Amniotic stem cell (primary cell): ENCODE measurements around the gene LRRC47.

Experiments
- DNase-seq: peaks from one replicate; lab custom pipeline; 2025; lab: John Stamatoyannopoulos, UW

LRRC47 gene

DNA sequence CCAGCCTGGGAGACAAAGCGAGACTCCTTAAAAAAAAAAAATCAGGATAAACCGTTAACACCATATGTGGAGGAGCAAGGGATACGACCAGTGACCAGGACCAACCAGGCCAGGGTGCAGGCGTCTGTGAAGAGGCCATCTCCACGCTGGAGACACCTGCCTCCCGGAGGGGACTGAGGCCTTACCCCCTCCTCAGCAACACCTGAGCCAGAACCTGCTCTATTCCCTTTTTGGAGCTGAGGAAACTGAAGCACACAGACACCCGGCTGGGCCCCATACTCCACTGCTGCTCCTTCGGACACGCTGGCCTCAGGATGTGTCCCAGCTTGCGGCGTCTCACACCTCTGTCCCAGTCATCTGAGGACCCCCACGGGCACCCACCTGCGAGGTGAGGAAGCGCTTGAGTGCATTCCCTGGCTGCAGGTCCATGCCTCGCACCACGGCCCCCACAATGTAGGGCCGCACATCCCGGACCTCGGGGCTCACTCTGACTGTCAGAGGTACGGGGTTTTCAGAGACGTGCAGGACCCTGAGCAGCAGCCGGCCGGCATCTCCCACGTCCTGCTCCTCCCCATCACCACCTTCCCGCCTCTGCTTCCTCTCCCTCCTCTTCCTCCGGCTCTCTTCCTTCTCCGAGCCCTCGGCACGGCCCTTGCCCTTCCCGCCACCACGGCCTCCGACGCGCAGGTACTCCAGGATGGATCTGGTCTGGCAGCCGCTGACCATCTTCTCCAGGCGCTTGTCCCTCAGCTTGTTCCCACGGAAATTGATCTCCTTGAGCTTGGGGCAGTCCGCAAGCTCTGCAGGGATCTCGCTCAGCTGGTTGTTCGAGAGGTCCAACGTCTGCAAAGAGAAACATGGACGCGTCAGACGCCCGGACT lies 9.6 kb downstream of the LRRC47 start:
- DNase-seq, result no peak

DNA sequence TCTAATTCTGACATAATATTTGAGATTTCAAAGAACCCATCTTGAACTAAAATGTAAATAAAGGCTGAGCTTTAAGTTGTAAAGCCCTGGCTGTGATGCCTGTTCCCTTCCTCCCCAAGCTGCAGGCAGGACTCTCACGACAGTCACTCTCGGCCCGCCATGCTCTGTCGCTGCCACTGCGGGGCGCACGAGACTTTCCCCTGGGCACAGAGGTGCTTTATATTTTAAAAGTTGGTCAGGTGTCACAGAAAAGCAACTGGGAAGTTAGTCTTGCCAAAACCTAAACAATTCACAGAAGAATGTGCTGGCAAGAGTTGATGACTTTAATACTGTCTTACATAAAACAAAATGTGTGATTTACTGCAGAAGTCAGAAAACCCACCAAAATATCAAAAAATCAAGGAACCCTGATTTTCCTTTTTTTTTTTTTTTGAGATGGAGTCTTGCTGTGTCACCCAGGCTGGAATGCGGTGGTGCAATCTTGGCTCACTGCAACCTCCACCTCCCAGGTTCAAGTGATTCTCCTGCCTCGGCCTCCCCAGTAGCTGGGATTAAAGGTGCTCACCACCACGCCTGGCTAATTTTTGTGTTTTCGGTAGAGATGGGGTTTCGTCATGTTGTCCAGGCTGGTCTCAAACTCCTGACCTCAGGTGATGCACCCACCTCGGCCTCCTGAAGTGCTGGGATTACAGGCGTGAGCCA lies 10.7 kb downstream of the LRRC47 start:
- DNase-seq, result no peak

DNA sequence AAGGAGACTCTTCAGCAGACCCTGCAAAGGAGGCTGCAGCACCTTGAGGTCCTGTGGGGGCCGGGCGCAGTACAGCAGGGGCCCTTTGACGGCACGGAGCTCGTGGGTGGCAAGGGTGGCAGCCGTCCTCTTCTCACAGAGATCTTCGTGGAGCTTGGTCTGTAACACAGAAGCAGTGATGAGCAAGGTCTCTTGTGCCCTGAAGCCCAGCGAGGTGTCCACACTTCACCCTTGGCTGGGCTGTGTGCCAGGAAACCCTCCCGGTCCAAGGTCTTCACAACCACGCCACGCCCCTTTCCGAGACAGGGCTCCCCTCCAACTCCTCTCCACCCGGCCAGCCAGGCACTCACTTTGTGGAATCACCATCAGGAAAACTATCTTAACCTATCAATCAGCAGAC lies 11.3 kb downstream of the LRRC47 start:
- no peak for DNase-seq

DNA sequence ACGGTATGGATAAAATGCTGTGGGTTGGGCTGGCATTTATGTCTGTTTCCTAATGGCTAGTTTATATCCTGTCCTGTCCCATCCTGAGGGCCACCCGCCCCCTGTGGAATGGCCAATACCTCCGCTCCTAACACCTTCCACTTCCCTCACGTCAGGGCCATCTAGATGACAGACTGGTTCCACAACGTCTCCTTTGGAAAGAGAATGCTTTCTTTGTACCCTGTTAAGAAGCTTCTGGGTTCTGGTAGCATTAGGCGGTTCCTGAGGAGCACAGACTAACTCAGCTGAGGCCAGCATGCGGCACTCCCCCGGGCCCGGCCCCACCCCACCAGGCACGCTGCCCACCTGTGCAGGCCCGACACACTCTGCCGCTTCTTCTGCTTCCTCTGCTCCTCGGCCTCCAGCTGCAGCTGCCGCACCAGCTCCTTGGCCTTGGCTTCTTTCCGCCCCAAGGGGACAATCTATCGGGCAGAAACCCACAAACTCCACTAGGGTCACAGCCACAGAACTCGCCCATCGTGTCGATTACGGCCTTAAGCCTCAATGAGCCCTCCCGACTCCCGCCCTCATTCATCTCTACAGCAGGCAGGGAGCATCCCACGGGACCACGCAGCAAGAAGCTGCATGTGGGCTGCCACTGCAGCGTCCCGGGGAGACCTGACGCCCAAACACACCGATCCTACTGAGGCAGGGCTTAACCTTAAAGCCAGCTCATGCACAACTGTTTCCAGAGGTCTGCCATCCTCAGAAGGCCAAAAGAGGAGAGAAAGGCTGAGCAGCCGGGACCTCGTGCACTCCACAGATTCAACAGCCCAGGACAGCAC lies 12.4 kb downstream of the LRRC47 start:
- DNase-seq, result no peak

DNA sequence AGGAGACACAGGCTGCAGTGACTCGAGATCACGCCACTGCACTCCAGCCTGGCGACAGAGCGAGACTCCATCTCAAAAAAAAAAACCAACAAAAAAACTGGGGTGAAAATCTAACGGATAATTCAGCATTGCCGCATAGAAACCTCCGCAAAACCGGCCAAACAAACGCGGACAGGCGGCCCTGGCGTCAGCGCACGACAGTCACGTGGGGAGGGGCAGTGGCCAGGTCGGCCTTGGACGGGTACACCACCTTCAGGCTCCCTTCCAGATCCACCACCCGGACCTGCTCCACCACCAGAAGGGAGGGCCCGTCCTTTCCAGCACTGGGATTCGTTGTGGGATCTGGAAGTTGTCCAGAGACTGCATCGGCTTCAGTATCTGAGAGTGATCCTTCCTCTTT lies 15.4 kb downstream of the LRRC47 start:
- no peak for DNase-seq

- no peak for DNase-seq
Measured at GRCh38 chr1:3779912-3780416, 16.3 kb downstream of the LRRC47 start.

- DNase-seq, result no peak
Measured at GRCh38 chr1:3779265-3779911, 16.9 kb downstream of the LRRC47 start.

DNA sequence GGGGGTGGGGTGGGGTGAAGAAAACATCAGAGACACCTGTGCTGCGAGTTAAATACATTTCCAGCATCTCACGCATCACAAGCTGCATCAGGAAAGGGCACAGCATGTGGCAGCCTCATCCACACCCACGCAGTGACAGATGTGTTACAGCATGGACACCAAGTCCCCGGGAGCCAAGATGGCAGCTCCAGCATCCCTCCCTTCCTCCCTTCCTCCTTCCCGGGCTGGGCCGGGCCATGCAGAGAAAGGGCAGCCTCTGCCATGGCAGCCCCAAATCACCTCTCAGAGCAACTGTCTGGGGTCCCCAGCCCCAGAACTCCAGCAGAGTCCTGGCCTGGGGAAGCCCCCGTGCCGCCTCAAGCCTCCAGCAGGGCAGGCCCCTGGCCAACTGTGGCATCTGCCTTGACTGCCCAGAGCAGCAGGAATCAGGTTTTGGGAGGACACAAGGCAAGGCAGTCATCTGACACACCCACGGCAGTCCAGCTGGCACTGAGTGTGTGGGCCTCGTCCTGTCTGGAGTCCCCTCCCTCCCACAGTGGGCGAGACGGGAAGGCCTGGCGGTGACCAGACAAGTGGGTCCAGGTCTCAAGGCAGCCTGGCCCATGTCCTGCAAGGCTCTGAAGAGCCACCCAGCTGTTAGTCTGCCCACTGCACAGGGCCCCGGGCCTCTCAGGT lies 17.6 kb downstream of the LRRC47 start:
- no peak for DNase-seq

DNA sequence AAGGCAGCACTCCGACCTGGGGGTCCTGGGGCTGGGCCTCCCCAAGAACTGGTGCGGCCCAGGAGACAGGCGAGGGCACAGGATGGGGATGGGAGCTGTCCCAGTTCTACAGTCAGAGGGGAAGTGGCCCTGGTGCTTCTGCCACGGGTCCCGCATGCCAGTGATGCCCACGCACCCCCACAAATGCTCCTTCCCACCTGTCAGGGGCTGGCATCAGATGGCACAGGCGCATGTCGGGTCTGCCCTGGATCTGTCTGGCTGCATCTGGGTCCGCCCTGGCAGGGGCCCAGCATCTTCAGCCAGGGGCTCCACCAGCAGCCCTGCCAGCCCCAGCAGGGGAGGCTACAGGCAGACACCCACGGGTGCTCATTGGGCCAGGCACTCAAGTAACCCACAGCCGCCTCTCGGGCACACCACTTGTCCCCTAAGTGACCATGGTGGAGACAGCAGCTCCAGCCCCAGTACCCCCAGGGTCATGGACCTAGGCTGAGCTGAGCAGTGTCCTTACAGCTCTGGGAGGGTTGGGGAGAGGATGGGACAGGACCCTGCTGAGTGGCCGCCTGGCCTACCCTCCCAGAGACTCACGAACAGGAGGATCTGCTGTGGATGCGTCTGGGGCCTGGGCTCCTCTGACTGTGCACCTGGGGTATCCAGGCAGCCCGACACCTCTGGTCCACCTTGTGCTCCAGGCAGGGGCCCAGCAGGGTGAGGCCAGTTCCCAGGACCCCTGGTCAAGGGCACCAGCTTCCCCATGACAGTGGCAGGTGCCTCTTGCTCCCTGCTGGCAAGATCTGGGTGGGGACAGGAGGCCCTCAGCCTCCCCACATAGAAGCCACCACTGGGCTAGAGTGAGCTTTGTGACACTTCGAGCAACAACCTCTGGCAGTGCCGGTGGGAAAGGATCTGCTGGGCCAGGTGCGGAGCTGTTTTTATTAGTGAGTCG lies 18.4 kb downstream of the LRRC47 start:
- no peak for DNase-seq

- no peak for DNase-seq
Measured at GRCh38 chr1:3777078-3777547, 19.2 kb downstream of the LRRC47 start.

DNA sequence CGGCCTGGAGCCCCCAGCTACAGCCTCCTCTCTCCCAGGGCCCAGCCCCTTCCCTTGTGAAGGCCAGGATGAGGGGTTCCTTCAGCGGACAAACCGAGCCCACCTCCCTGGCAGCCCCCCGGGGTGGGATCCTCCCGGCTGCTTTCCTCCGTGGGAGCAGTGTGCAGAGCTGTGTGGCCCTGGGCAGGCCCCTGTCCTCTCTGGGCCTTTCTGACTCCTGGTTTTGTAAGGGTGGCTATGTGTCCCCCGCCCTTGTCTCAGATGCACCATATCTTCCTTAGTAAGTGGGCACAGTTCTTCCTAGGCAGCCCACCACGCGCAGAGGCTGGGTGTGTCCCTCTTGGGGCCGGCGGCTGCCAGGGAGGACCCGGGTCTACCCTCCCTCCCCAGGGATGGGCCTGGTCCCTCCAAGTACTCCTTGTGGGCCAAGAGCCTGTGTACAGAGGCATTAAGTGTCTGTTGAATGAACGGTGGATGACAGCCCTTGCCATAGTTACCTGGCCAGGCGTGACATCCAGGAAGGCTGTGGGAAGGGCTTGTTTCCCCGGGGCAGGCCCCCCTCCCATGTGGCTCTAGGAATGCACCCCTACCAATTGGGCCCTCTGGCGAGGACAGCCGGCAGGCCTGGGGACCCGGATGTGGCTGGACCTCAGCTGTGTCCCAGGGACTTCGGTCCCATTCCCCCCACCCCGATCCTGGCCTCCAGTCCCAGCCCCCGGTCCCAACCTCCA lies 19.9 kb downstream of the LRRC47 start:
- DNase-seq, result no peak

- no peak for DNase-seq
Measured at GRCh38 chr1:3775490-3776230, 20.6 kb downstream of the LRRC47 start.

GRCh38 chr1:3774946-3775489 lies 21.3 kb downstream of the LRRC47 start:
- DNase-seq, result no peak

DNA sequence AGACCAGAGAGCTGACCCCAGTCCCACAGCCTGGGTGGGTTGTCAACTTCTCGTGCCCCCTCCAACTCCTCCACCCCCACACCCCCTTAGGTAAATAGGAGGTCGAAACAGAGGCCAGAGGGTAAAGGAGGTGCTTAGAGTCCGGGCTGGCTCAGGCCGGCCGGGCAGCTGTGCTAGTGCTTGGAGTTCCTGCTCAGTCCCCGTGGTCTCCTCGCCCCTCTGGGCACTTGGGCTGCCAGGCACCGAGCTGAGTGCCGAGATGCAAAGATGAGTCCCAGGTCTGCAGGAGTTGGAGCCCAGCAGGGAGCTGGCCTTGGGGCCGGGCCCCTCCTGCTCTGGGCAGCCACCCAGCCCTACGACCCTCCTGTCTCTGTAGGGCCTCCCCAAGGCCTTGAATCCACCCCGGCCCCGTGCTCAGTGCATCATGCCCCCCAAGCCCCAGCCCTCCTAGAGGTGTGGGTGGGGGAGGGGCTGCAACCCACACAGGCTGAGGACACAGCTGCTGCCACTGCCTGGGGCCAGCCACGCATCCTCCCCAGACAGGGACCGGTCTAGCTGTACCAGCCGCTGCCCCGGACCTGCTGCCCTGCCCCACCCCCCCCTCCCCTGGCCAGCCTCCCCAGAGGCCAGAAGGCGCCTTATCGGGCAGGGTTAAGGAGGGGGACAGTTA lies 21.9 kb downstream of the LRRC47 start:
- no peak for DNase-seq

- no peak for DNase-seq
Measured at GRCh38 chr1:3773572-3774275, 22.6 kb downstream of the LRRC47 start.

DNA sequence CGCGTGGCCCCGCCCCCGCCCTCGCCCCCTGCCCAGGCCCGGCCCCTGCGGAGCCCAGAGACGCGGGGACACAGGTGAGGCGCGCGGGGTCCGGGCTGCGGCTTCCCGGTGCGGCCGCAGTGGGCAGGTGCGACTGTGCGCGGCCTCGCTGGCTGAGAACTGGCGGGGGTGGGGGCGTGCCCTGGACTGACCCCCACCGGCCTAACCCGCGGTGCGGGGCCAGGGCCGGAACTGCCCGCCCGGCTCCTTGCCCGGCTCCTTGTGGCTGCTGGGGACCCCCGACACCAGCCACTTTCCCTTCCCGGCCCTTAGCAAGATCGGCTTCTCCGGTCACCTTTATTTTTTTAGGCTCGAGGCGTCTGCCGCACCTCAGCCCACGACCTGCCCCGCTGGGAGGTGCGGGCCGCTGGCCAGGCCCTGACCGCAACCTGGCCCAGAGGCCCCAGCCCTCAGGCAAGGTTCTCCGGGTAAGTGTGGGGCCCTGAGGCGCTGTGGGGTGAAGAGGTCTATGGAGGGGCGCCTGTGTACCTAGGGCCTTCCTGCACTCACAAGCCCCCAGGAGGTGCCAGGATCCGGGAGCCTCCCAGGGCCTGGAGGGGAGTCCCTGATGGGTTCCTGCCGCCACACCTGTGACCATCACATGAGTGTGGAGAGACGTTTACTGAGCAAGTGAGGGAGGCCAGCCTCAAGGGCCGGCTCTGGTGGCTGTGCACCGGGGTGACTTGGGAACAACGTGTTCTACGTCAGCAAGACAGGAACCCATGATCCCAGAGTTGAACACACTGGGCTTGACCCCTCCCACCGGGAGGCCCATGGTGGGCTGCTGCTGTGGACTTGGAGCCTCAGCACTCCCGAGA lies 23.4 kb downstream of the LRRC47 start, which contains the start of gene SMIM1:
TSS of gene SMIM1 (plus strand) at position 35 of the 857 bp plus-strand sequence. CDS start 2,625 bp downstream, outside the sequence.
- no peak for DNase-seq
